Neural progenitor cell (in vitro differentiated cells): Measurements from ENCODE around the gene MYLIP.

Experiments used
- CTCF ChIP-seq: fragments of 200-600 bp; sonication (generic); IDR thresholded peaks from 2 replicates; pipeline ENCODE4 v1.5.1; 2017; ENCODE audit warnings: antibody characterized with exemption, mild to moderate bottlenecking
- EZH2 ChIP-seq: fragments of 200-600 bp; sonication (generic); IDR thresholded peaks from 2 replicates; pipeline ENCODE4 v1.6.1; 2017; ENCODE audit warnings: antibody characterized with exemption, mild to moderate bottlenecking, moderate library complexity

DNA sequence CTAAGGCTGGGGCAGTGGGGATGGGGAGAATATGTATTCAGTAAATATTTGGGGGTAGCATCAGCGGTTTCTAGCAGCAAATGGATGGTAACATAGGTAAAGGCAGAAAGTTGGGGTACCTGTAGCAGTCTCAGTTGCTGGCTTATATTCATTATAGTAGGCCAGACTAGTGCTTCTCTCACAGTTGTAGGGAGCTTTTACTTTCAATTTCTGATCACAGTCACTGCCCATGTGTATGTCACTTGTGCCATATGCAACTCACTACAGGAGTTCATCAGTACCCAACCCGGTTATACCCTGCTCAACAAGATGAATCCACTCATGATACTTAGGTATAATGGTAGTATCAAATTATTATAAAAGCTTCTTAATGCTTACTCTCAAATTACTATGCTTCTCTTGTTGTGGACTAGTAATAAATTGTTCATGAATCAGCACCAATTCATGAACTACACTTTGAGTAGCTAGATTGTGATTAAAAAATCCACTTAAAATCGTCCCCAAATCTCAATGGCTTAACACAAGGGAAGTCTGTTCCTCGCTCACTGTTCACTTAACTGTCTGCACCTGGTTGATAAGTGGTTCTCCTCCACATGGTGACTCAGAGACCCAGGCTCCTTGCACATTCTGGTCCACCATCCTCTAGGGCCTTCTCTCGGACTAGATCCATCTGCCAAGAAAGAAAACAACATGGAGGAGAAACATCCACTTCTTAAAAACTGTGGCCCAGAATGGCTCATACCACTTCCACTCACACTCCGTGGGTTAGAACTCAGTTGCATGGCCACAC lies 31.3 kb upstream of the MYLIP start:
- TF ChIP-seq CTCF: no peak
- TF ChIP-seq EZH2: no peak
